HepG2 (cell line): ENCODE data around the gene BCAR3. TPM values are rescaled to one million over a fixed set of nuclear protein-coding genes. Genes with fewer than 3 reads are reported as not detected.

Source experiments
- AKAP8 ChIP-seq: sonication (generic); formaldehyde crosslinking; IDR thresholded peaks from 2 replicates; pipeline ENCODE4 v1.5.1; 2020; ENCODE audit warnings: mild to moderate bottlenecking, missing genetic modification reagents
- EED ChIP-seq: sonication (generic); formaldehyde crosslinking; IDR thresholded peaks from 2 replicates; pipeline ENCODE4 v1.5.0; 2020; ENCODE audit warnings: mild to moderate bottlenecking, missing genetic modification reagents
- ELF4 ChIP-seq: sonication (generic); formaldehyde crosslinking; IDR thresholded peaks from 2 replicates; pipeline ENCODE4 v1.5.0; 2020; ENCODE audit warnings: missing genetic modification reagents, mild to moderate bottlenecking, moderate library complexity, borderline replicate concordance
- ETV6 ChIP-seq: sonication (generic); formaldehyde crosslinking; conservative IDR thresholded peaks from 2 replicates; pipeline ENCODE4 v1.4.0; 2020; ENCODE audit warnings: missing genetic modification reagents
- EZH2 ChIP-seq: conservative IDR thresholded peaks from 2 replicates; pipeline ENCODE4 v1.6.1; 2012; ENCODE audit warnings: mild to moderate bottlenecking, low read depth, low read length, moderate library complexity
- FOXM1 ChIP-seq: sonication (generic); formaldehyde crosslinking; IDR thresholded peaks from 2 replicates; pipeline ENCODE4 v1.5.0; 2020; ENCODE audit warnings: missing genetic modification reagents
- IRX3 ChIP-seq: sonication (generic); formaldehyde crosslinking; IDR thresholded peaks from 2 replicates; pipeline ENCODE4 v1.8.1; 2023; ENCODE audit warnings: mild to moderate bottlenecking, low read depth, missing genetic modification reagents, borderline replicate concordance
- KIAA2018 ChIP-seq: sonication (generic); formaldehyde crosslinking; IDR thresholded peaks from 2 replicates; pipeline ENCODE4 v1.5.0; 2020; ENCODE audit warnings: mild to moderate bottlenecking, missing genetic modification reagents, borderline replicate concordance
- NAIF1 ChIP-seq: sonication (generic); formaldehyde crosslinking; IDR thresholded peaks from 2 replicates; pipeline ENCODE4 v1.5.0; 2020; ENCODE audit warnings: mild to moderate bottlenecking, missing genetic modification reagents, borderline replicate concordance
- NBN ChIP-seq: fragments of 450-650 bp; conservative IDR thresholded peaks from 2 replicates; pipeline ENCODE4 v1.6.1; 2017
- NFYB ChIP-seq: sonication (generic); formaldehyde crosslinking; IDR thresholded peaks from 2 replicates; pipeline ENCODE4 v1.4.0; 2020; ENCODE audit warnings: missing genetic modification reagents
- REPIN1 ChIP-seq: sonication (generic); formaldehyde crosslinking; IDR thresholded peaks from 2 replicates; pipeline ENCODE4 v1.8.0; 2022; ENCODE audit warnings: missing genetic modification reagents, low read depth, mild to moderate bottlenecking, borderline replicate concordance
- RFXANK ChIP-seq: IDR thresholded peaks from 2 replicates; pipeline ENCODE4 v1.6.1; 2016
- TCF7 ChIP-seq: sonication (generic); IDR thresholded peaks from 2 replicates; pipeline ENCODE4 v1.6.1; 2016; ENCODE audit warnings: antibody characterized with exemption, low read depth
- ZFP41 ChIP-seq: sonication (generic); formaldehyde crosslinking; IDR thresholded peaks from 2 replicates; pipeline ENCODE4 v1.4.0; 2020; ENCODE audit warnings: mild to moderate bottlenecking, missing genetic modification reagents, borderline replicate concordance
- ZNF101 ChIP-seq: sonication (generic); formaldehyde crosslinking; IDR thresholded peaks from 2 replicates; pipeline ENCODE4 v1.4.0; 2020; ENCODE audit warnings: mild to moderate bottlenecking, low read depth, missing genetic modification reagents, borderline replicate concordance
- ZNF281 ChIP-seq: sonication (generic); formaldehyde crosslinking; IDR thresholded peaks from 2 replicates; pipeline ENCODE4 v1.4.0; 2020; ENCODE audit warnings: missing genetic modification reagents, borderline replicate concordance
- ZNF430 ChIP-seq: sonication (generic); formaldehyde crosslinking; IDR thresholded peaks from 2 replicates; pipeline ENCODE4 v1.9.0; 2021; ENCODE audit warnings: mild to moderate bottlenecking, missing genetic modification reagents
- ZNF451 ChIP-seq: sonication (generic); formaldehyde crosslinking; IDR thresholded peaks from 2 replicates; pipeline ENCODE4 v1.5.0; 2020; ENCODE audit warnings: mild to moderate bottlenecking, missing genetic modification reagents
- ZNF749 ChIP-seq: sonication (generic); formaldehyde crosslinking; IDR thresholded peaks from 2 replicates; pipeline ENCODE4 v1.8.0; 2022; ENCODE audit warnings: mild to moderate bottlenecking, missing genetic modification reagents, moderate library complexity, borderline replicate concordance
- ZSCAN31 ChIP-seq: sonication (generic); formaldehyde crosslinking; IDR thresholded peaks from 2 replicates; pipeline ENCODE4 v1.5.0; 2020; ENCODE audit warnings: low read depth, mild to moderate bottlenecking, missing genetic modification reagents
- polyA plus RNA-seq, 8 experiments: library from polyadenylated mRNA; depleted of rRNA in 3 of 8; stranded (reverse) in 7 of 8; unstranded in 1 of 8; fragments of >200 nt; fragmentation: Illumina TruSeq in 4 of 8; extraction: Trizol in 4 of 8; gene quantifications; 2 replicates each; pipeline versions ENCODE4 v1.2.1 to v1.2.3, GENCODE V29; 2011 to 2016; ENCODE audit warnings: low read depth in 4 of 8, missing spikeins in 1 of 8, mixed read lengths in 1 of 8; ENCODE audit not compliant: insufficient read depth in 1 of 8
- total RNA-seq, 5 experiments: library from RNA; depleted of rRNA; stranded (reverse); fragments of >200 nt; fragmentation: Illumina TruSeq; extraction: Trizol; gene quantifications; 2 replicates each; pipeline ENCODE4 v1.2.3, GENCODE V29; 2016; ENCODE audit warnings: low read depth in 1 of 5

BCAR3 gene
- total and polyA plus RNA-seq, 2 of the 13 experiments (the other 11 are each of a cell fraction or from before 2014, with no cell fraction given), result 3.6 to 4.8 TPM

DNA sequence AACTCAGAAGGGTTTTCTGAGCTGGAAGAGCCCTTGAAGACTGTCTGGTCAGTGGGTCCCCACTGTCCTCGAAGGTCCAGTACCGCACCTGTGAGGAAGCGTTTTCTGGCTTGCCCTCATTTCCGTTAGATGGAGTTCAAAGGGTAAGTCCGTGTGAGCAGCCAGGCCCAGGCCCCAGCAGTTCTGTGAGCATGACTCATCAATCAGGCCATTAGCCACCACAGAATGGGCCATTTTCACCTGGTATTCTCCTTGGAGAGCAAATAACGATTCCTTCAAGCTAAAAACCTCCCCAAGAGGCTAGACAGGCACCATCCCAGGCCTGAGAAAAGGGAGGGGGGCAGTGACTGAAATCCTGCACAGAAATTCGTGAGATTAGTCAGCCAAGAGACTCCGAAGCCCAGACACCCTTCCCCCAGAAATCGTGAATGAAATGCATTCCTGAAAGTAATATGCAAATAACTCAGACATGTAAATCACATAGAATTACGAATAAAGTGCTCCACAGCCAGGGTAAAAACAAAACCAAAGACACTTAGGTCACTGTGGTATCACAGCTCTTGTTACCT is 66.0 kb downstream of the BCAR3 start (continued):
- TF ChIP-seq ZNF281 (no peak), NFYB (no peak), AKAP8 (CRISPR knock-in tag) (0 out of 2 replicates have a peak, but pooled peaks have one; percentile 5), ZNF451 (CRISPR knock-in tag) (no peak), TCF7 (peak; percentile 50; the same call in 1 of the 2 replicates), ELF4 (no peak), REPIN1 (CRISPR knock-in tag) (no peak), EZH2 (no peak), ETV6 (CRISPR knock-in tag) (no peak), ZSCAN31 (CRISPR knock-in tag) (no peak), KIAA2018 (CRISPR knock-in tag) (no peak), NAIF1 (no peak), ZNF430 (peak; percentile 67; the same call in 1 of the 2 replicates), ZFP41 (CRISPR knock-in tag) (no peak), EED (CRISPR knock-in tag) (0 out of 2 replicates have a peak, but pooled peaks have one; percentile 9), ZNF749 (CRISPR knock-in tag) (0 out of 2 replicates have a peak, but pooled peaks have one; percentile 57), FOXM1 (CRISPR knock-in tag) (no peak), NBN (no peak), ZNF101 (CRISPR knock-in tag) (no peak), RFXANK (no peak), IRX3 (CRISPR knock-in tag) (no peak)
